Left lung (tissue), 10 donors: ENCODE results near the gene LAMA2. TPM values are rescaled to one million over a fixed set of nuclear protein-coding genes. Genes with fewer than 3 reads are reported as not detected.

ENCODE experiments used
- ATAC-seq: fragments of 200-7000 bp; cut with Tn5 transposase; one replicate; pipeline ENCODE4 v1.9.1; 2020; ENCODE audit warnings: moderate library complexity
- DNase-seq, 4 donors: peaks; one replicate each; pipeline ENCODE4 v3.0.0-alpha.2; 2013 to 2020
- H3K27ac ChIP-seq, 2 donors: fragments of 200-600 bp; sonication (generic) in 1 of 2; one replicate each; pipeline versions ENCODE4 v1.5.0 to v1.8.0; 2020 to 2021
- H3K27me3 ChIP-seq, 2 donors: fragments of 200-600 bp; sonication (generic) in 1 of 2; one replicate each; pipeline versions ENCODE4 v1.5.0 to v1.8.0; 2020 to 2021
- H3K36me3 ChIP-seq, 2 donors: fragments of 200-600 bp; sonication (generic) in 1 of 2; one replicate each; pipeline versions ENCODE4 v1.5.0 to v1.8.0; 2020 to 2021
- H3K4me1 ChIP-seq, 2 donors: fragments of 200-600 bp; one replicate each; pipeline ENCODE4 v1.8.0; 2021
- H3K4me3 ChIP-seq, 2 donors: fragments of 200-600 bp; sonication (generic) in 1 of 2; one replicate each; pipeline versions ENCODE4 v1.5.0 to v1.8.0; 2020 to 2021; ENCODE audit warnings: mild to moderate bottlenecking in 1 of 2
- H3K9me3 ChIP-seq, 2 donors: fragments of 200-600 bp; sonication (generic) in 1 of 2; one replicate each; pipeline versions ENCODE4 v1.5.0 to v1.8.0; 2020 to 2021
- CTCF ChIP-seq, 2 donors: fragments of 200-600 bp; sonication (generic) in 1 of 2; IDR thresholded peaks; one replicate each; pipeline versions ENCODE4 v1.5.0 to v1.8.0; 2021; ENCODE audit warnings: antibody characterized with exemption in 2 of 2
- intact Hi-C, 2 donors: fragments of 100-400 bp; cut with DNase I; formaldehyde crosslinking; loops; one replicate each; pipeline versions ENCODE4 v1.11.2 to v1.14.2; 2022
- polyA plus RNA-seq, 6 donors: library from polyadenylated mRNA; unstranded; fragments of 120-200 nt; gene quantifications; one replicate each; pipeline ENCODE4 v1.2.1, GENCODE V29; 2013; ENCODE audit not compliant: insufficient read length in 6 of 6
- total RNA-seq, 2 donors: library from RNA; stranded (reverse); fragmentation: NEBNext Ultra II Directional; extraction: Animal tissue kit (Norgen Biotek cat#: 25700); gene quantifications; one replicate each; pipeline ENCODE4 v1.2.1, GENCODE V29; 2021
- donor health status: DM: no; HTN: yes; CAD: no.
- donor health status: DM: no; HTN: no; CAD: no.

LAMA2 gene
- total and polyA plus RNA-seq, 8 donors: 32.7 to 91.7 (median 64.7) TPM

- intact Hi-C loops: no loop called here
- Histone ChIP-seq H3K4me3 (no peak overlapping the region), H3K36me3 (no peaks in the 10 kb centered on the region), H3K4me1 (peaks cover 0 to 5% of the 10 kb centered on the region in 2 donors), H3K27me3 (no peaks in the 10 kb centered on the region), H3K27ac (no peak overlapping the region), H3K9me3 (no peaks in the 10 kb centered on the region)
- no peak for TF ChIP-seq CTCF (IDR thresholded peaks at IDR 0.05)
- no peak for DNase-seq
- no peak for ATAC-seq
Measured at GRCh38 chr6:129276986-129277385, 394.0 kb downstream of the LAMA2 start.

DNA sequence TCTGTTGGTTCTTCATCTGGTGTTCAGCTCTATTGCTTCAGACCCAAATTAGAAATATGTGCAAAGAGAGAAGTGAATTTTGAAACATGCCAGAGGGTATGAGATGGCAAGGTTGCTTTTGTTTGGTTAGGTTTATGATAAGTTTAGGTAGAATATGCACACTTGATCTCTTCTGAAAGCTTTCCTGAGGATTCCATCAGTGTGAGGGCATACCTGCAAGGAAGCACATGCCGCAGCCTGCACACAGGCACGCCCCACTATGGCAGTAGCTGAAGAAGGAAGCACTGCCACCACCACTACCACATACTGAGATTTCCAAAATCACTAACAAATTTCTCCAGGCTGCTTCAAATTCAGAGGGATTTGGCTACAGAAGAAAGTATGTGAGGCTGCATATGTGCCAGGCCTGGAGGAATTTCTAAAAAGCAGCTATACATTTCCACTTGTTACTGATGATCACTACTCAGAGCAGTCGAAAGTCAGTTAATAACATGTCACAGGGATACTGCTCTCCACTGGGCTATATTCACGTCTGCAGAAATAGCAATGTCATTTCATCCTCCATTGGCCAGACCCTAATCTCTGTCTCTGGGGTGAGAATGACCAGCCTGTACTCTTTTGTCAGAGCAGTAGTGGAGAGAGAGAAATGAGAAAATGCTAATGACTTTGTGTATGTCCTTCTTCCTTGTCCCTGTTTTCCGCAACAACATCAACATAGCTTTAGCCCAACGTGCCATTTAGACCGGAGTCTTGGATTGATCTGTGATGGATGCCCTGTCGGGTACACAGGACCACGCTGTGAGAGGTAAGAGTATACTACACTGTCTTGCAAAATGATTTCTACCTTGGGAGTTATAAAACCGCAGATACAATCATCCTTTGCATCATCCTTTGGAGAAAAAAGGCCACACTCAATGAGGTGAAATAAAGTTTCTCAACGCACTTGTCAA, 396.7 kb downstream of the LAMA2 start:
- no peaks in the 10 kb centered on the region for H3K36me3 ChIP-seq
- no peak overlapping the region for H3K27ac ChIP-seq
- intact Hi-C loops: no loop called here
- no peaks in the 10 kb centered on the region for H3K27me3 ChIP-seq
- H3K4me1 ChIP-seq: peaks cover 0 to 5% of the 10 kb centered on the region in 2 donors
- DNase-seq (no peak), ATAC-seq (no peak)
- TF ChIP-seq CTCF (IDR thresholded peaks at IDR 0.05): no peak
- no peak overlapping the region for H3K4me3 ChIP-seq
- H3K9me3 ChIP-seq: no peaks in the 10 kb centered on the region

GRCh38 chr6:129280293-129280644, 397.3 kb downstream of the LAMA2 start:
- Histone ChIP-seq H3K27ac (no peak overlapping the region), H3K9me3 (no peaks in the 10 kb centered on the region), H3K27me3 (no peaks in the 10 kb centered on the region), H3K36me3 (no peaks in the 10 kb centered on the region), H3K4me1 (peaks cover 0 to 5% of the 10 kb centered on the region in 2 donors), H3K4me3 (no peak overlapping the region)
- ATAC-seq: no peak
- TF ChIP-seq CTCF (IDR thresholded peaks at IDR 0.05): no peak
- intact Hi-C loops: no loop called here
- no peak for DNase-seq

- TF ChIP-seq CTCF (IDR thresholded peaks at IDR 0.05): no peak
- Histone ChIP-seq H3K9me3 (no peaks in the 10 kb centered on the region), H3K27me3 (no peaks in the 10 kb centered on the region), H3K4me3 (no peak overlapping the region), H3K27ac (no peak overlapping the region), H3K36me3 (no peaks in the 10 kb centered on the region), H3K4me1 (peaks cover 0 to 5% of the 10 kb centered on the region in 2 donors)
- intact Hi-C loops: no loop called here
- ATAC-seq (no peak), DNase-seq (no peak)
Measured at GRCh38 chr6:129280749-129281148, 397.8 kb downstream of the LAMA2 start.

GRCh38 chr6:129281168-129281796, 398.3 kb downstream of the LAMA2 start:
- TF ChIP-seq CTCF (IDR thresholded peaks at IDR 0.05): no peak
- no peak for DNase-seq
- Histone ChIP-seq H3K4me1 (peaks cover 0 to 5% of the 10 kb centered on the region in 2 donors), H3K36me3 (no peaks in the 10 kb centered on the region), H3K27ac (no peak overlapping the region), H3K27me3 (no peaks in the 10 kb centered on the region), H3K4me3 (no peak overlapping the region), H3K9me3 (no peaks in the 10 kb centered on the region)
- ATAC-seq: no peak
- intact Hi-C loops: no loop called here
